Pancreas (tissue), 10 donors: ENCODE results near the gene VCP. TPM values are rescaled to one million over a fixed set of nuclear protein-coding genes. Genes with fewer than 3 reads are reported as not detected.

ENCODE experiments used
- ATAC-seq, 4 donors: fragments of 200-7000 bp; cut with Tn5 transposase; one replicate each; pipeline versions ENCODE4 v1.8.0 to v1.9.1; 2020; ENCODE audit warnings: mild to moderate bottlenecking in 4 of 4, moderate library complexity in 4 of 4
- DNase-seq, 6 donors: peaks; one replicate each; pipeline ENCODE4 v3.0.0-alpha.2; 2020
- FAIRE-seq: peaks from 2 replicates; lab custom pipeline; 2012; peaks lifted over from hg19 to GRCh38; lab: Jason Lieb, UNC
- H3K27ac ChIP-seq, 4 donors: fragments of 200-600 bp; sonication (generic); 1 replicate in 3 of 4; 2 replicates in 1 of 4; pipeline versions ENCODE4 v1.5.0 to v1.8.0; 2020
- H3K27me3 ChIP-seq, 4 donors: fragments of 200-600 bp; one replicate each; pipeline ENCODE4 v1.8.0; 2021
- H3K36me3 ChIP-seq, 3 donors: fragments of 200-600 bp; sonication (generic) in 1 of 3; one replicate each; pipeline versions ENCODE4 v1.5.0 to v1.8.0; 2020 to 2021
- H3K4me1 ChIP-seq, 3 donors: fragments of 200-600 bp; one replicate each; pipeline ENCODE4 v1.8.0; 2021
- H3K4me3 ChIP-seq, 4 donors: fragments of 200-600 bp; sonication (generic) in 2 of 4; one replicate each; pipeline versions ENCODE4 v1.5.0 to v1.8.0; 2020 to 2021
- H3K9me3 ChIP-seq, 4 donors: fragments of 200-600 bp; one replicate each; pipeline ENCODE4 v1.8.0; 2021
- WGBS, 2 donors: extraction: QIAGEN DNeasy Blood & Tissue Kit; methylation state at CpG; one replicate each; pipeline ENCODE4 v1.1.7; 2013; 5-methylcytosine and 5-hydroxymethylcytosine counted together
- intact Hi-C, 3 donors: fragments of 100-400 bp; cut with DNase I; formaldehyde crosslinking; loops; one replicate each; pipeline versions ENCODE4 v1.11.1 to v1.14.2; 2022
- polyA plus RNA-seq, 2 donors: library from polyadenylated mRNA; stranded (reverse); fragments of 200-250 nt; gene quantifications; one replicate each; pipeline ENCODE4 v1.2.3, GENCODE V29; 2013
- total RNA-seq, 6 donors: library from RNA; stranded (reverse); fragmentation: NEBNext Ultra II Directional in 4 of 6; extraction: Animal tissue kit (Norgen Biotek cat#: 25700) in 4 of 6; gene quantifications; one replicate each; pipeline versions ENCODE4 v1.2.1 to v1.2.4, GENCODE V29; 2021 to 2023
- TF ChIP-seq, protein P1 (sequence below), 4 donors: fragments of 200-600 bp; sonication (generic) in 3 of 4; IDR thresholded peaks; one replicate each; pipeline versions ENCODE4 v1.5.0 to v1.8.0; 2021; ENCODE audit warnings: antibody characterized with exemption in 4 of 4
- donor health status: healthy with polysubstance abuse.
- donor health status: DM: no; HTN: no; CAD: no; lungs with moderate emphysema.
- donor health status: DM: no; HTN: no; CAD: no.
- donor health status: control.
- donor health status: control.
- donor health status: Bipolar disorder and iron deficiency.
- donor health status: DM: yes; HTN: yes; CAD: no.
- donor health status: DM: no; HTN: no; CAD: no.
- donor health status: DM: no; HTN: no; CAD: no.
- donor health status: DM: yes; HTN: yes; CAD: no.

Gene VCP
- total RNA-seq (100 to 1,000 TPM in 1 of 6 donors, 10 to 100 TPM in 5; 44.5 to 104 (median 66.7) TPM), polyA plus RNA-seq (10 to 100 TPM; 32.5 to 58.3 TPM)

DNA sequence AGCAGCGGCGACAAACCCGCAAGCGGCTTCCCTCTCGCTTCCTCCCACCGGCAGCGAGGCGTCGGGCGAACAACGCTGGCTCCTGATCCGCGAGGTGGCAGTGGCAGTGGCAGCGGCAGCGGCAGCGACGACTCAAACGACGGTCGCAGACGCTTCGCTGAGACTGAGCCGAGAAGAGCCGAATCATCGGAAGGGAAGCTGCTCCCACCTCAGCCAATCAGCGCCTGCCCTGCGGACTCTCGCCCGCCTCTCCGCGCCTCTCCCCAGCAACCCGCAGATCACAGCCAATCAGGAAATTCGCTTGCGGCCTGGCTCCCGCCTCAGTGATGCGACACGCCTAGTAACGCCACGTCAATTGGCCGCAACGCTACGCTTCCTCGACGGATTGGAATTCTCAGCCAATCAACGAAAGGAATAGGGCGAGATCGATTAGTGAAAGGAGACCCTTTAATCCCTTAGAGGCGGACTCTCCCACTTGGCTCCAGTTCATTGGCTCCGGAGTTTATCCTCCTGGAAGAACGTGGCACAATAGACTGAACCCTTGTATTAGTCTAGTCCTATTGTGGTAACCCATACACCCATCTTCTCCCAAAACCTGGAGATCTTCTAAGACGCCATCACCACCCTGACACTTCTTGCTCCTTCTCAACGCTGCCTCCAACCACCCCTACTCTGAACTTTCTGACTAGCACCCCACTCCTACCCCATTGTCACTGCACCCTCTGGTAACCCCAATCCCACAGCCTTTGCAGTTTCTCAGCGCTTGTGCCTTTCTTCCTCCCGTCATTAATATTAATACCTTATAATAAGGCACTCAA, at the start of gene VCP:
Gene VCP, minus strand, starts transcription at position 165 of the 818 bp plus-strand sequence. CDS start 272 bp downstream, outside the sequence.
- Histone ChIP-seq H3K4me1 (peaks cover 18 to 24% (median 19%) of the 10 kb centered on the region in 3 donors), H3K27me3 (no peaks in the 10 kb centered on the region), H3K9me3 (no peaks in the 10 kb centered on the region), H3K27ac (peak within 1 kb of the TSS; percentile 97 to 99 (median 99)), H3K4me3 (peak within 1 kb of the TSS; percentile 87 to 98 (median 92)), H3K36me3 (peaks cover 0 to 4% (median 3%) of the 10 kb centered on the region in 3 donors)
- TF ChIP-seq, protein P1, sequence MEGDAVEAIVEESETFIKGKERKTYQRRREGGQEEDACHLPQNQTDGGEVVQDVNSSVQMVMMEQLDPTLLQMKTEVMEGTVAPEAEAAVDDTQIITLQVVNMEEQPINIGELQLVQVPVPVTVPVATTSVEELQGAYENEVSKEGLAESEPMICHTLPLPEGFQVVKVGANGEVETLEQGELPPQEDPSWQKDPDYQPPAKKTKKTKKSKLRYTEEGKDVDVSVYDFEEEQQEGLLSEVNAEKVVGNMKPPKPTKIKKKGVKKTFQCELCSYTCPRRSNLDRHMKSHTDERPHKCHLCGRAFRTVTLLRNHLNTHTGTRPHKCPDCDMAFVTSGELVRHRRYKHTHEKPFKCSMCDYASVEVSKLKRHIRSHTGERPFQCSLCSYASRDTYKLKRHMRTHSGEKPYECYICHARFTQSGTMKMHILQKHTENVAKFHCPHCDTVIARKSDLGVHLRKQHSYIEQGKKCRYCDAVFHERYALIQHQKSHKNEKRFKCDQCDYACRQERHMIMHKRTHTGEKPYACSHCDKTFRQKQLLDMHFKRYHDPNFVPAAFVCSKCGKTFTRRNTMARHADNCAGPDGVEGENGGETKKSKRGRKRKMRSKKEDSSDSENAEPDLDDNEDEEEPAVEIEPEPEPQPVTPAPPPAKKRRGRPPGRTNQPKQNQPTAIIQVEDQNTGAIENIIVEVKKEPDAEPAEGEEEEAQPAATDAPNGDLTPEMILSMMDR (IDR thresholded peaks at IDR 0.05) = no peak
- WGBS, 2 donors = 5 to 6% methylated on average over 41 to 54 of the region's 54 CpGs
- intact Hi-C loops = no loop called here
- peak; percentile 91 to 96 (median 92) for ATAC-seq
- peak; percentile 93 to 99 (median 98) for DNase-seq
- peak; percentile 98 for FAIRE-seq

DNA sequence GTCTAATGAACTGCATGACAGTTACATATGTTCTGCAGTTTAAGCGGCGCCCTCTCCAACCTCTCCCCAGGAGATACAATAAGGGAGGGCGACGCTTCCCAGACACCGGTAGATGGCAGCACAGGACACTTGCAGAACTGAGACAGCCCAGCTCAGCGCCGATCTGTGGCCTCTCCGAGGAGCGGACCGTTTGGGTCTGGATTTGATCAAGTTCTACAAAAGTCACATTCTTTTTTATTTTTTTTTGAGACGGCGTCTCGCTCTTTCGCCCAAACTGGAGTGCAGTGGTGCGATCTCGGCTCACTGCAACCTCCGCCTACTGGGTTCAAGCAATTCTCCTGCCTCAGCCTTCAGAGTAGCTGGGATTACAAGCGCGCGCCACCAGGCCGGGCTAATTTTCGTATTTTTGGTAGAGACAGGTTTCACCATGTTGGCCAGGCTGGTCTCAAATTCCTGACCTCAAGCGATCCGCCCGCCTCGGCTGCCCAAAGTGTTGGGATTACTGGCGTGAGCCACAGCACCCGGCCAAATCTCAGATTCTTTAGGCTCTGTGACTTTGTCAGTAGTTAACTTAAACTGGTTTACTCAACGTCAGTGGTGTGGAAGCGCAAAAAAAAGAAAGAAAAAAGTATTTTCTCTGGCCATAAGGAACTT, 44.6 kb upstream of the VCP start:
- Histone ChIP-seq H3K36me3 (no peaks in the 10 kb centered on the region), H3K9me3 (no peaks in the 10 kb centered on the region), H3K4me3 (peak overlapping the region in 3 of 4 donors; percentile 22 to 51 (median 49)), H3K4me1 (peaks cover 0 to 19% (median 9%) of the 10 kb centered on the region in 3 donors), H3K27ac (peak overlapping the region; percentile 47 to 71 (median 60)), H3K27me3 (no peaks in the 10 kb centered on the region)
- TF ChIP-seq, protein P1 (IDR thresholded peaks at IDR 0.05) = peak; percentile 87 to 94 (median 90)
- ATAC-seq = peak; percentile 79 to 88 (median 83)
- DNase-seq = peak; percentile 83 to 94 (median 90)
- peak; percentile 65 for FAIRE-seq
- intact Hi-C loops = loop anchor here in 1 of 3 donors (5.0 kb wide), 1 partner anchor 145 kb away; no protein-coding TSS in a partner anchor
- 17 to 23% methylated on average over 30 of the region's 30 CpGs for WGBS, 2 donors

DNA sequence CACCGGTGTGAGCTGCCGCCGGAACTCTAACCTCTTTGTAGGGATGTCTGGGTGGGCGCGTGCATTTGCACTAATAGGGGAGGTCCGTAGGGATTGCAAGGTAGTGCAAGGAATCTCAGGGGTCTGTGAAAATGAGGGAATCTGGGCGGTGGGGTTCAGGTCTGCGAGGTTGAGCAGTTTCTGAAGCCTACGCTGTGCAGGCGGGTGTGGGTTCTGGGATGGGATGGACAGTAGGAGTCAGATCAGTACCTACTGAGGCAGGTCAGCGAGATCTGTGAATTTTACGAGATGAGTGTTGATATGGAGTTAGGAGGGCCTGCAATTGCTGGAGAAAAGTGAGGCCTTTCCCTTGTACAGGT, 44.1 kb upstream of the VCP start:
- TF ChIP-seq, protein P1 (IDR thresholded peaks at IDR 0.05) = no peak
- intact Hi-C loops = loop anchor here in 1 of 3 donors (5.0 kb wide), 1 partner anchor 146 kb away; no protein-coding TSS in a partner anchor
- Histone ChIP-seq H3K9me3 (no peaks in the 10 kb centered on the region), H3K27me3 (no peaks in the 10 kb centered on the region), H3K36me3 (no peaks in the 10 kb centered on the region), H3K4me3 (peak overlapping the region; percentile 22 to 51 (median 44)), H3K27ac (peak overlapping the region; percentile 47 to 71 (median 60)), H3K4me1 (peaks cover 0 to 23% (median 12%) of the 10 kb centered on the region in 3 donors)
- ATAC-seq (peak; percentile 0 to 4 (median 0)), DNase-seq (no peak), FAIRE-seq (no peak)
- WGBS, 2 donors = 0 to 1% methylated on average over 12 of the region's 12 CpGs

DNA sequence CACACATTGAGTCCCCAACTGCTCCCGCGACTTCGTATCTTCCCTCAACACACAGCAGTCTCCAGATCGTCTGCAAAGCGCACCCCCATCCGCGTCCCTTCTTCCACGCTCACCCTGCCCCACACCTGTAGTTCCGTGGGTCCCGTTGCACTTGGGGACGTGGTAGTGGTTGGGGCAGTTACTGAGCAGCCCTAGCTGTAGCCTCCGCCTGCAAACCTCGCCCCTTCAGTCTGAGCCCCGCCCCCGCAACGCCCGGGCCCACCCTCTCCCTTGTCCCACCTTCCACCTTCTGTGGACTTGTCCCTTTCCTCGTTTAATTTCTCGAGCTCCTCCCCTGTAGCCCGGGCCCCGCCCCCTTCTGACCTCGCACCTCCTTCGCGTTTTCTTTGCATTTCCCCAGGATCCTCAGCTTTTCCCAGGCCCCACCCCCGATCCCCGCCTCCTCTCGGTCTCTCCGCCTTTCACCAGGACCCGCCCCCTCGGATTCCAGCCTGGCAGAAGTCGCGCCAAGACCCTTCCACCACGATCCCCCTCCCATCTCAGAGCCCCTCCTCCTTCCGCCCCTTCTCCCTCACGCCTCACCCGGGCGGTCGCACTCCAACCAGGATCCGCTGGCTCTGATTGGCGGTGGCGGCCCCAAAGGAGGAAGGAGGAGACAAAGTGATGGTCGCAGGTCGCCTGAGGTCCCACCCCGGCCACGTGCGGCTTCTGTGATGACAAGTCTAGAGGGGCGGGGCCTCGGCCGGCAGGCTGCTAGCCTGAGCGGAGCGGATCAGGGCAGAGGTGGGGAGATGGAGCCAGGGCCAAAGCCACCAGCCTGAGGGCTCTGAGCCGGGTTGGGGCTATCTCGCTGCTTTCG, 43.5 kb upstream of the VCP start, which contains the start of gene ATOSB:
Gene ATOSB, minus strand, starts transcription at position 183 of the 859 bp plus-strand sequence. CDS start 7,588 bp downstream, outside the sequence.
- WGBS, 2 donors = 0% methylated on average over 50 to 54 of the region's 54 CpGs

More for the DNA sequence above, 43.5 kb upstream of the VCP start, which contains the start of gene ATOSB:
- ATAC-seq = peak; percentile 76 to 83 (median 78)
- FAIRE-seq = no peak
- intact Hi-C loops = loop anchor here in 1 of 3 donors (5.0 kb wide), 1 partner anchor 146 kb away; no protein-coding TSS in a partner anchor
- no peaks in the 10 kb centered on the region for H3K36me3 ChIP-seq
- peaks cover 0 to 23% (median 13%) of the 10 kb centered on the region in 3 donors for H3K4me1 ChIP-seq
- H3K27ac ChIP-seq = peak within 1 kb of the TSS; percentile 47 to 71 (median 60)
- H3K4me3 ChIP-seq = peak within 1 kb of the TSS; percentile 22 to 51 (median 44)
- H3K9me3 ChIP-seq = no peaks in the 10 kb centered on the region
- peak; percentile 96 to 99 (median 96) for DNase-seq
- H3K27me3 ChIP-seq = no peaks in the 10 kb centered on the region
- TF ChIP-seq, protein P1 (IDR thresholded peaks at IDR 0.05) = no peak
